Gastrocnemius medialis (tissue), 4 donors: Measurements from ENCODE around the gene RNU5B-1.

Source experiments
- POLR2A ChIP-seq, 2 donors: fragments of 450-650 bp; IDR thresholded peaks; one replicate each; pipeline ENCODE4 v1.6.1; 2017; ENCODE audit warnings: antibody characterized with exemption in 2 of 2, mild to moderate bottlenecking in 2 of 2, moderate library complexity in 2 of 2
- TF ChIP-seq, protein P1 (sequence below), 5 experiments: fragments of 450-650 bp in 3 of 5; fragments of 200-600 bp in 2 of 5; sonication (generic) in 2 of 5; IDR thresholded peaks in 4 of 5; conservative IDR thresholded peaks in 1 of 5; 1 replicate in 4 of 5; 2 replicates in 1 of 5; pipeline ENCODE4 v1.5.1; 2016 to 2019; ENCODE audit warnings: antibody characterized with exemption in 5 of 5, mild to moderate bottlenecking in 3 of 5, moderate library complexity in 3 of 5

- TF ChIP-seq, protein P1, sequence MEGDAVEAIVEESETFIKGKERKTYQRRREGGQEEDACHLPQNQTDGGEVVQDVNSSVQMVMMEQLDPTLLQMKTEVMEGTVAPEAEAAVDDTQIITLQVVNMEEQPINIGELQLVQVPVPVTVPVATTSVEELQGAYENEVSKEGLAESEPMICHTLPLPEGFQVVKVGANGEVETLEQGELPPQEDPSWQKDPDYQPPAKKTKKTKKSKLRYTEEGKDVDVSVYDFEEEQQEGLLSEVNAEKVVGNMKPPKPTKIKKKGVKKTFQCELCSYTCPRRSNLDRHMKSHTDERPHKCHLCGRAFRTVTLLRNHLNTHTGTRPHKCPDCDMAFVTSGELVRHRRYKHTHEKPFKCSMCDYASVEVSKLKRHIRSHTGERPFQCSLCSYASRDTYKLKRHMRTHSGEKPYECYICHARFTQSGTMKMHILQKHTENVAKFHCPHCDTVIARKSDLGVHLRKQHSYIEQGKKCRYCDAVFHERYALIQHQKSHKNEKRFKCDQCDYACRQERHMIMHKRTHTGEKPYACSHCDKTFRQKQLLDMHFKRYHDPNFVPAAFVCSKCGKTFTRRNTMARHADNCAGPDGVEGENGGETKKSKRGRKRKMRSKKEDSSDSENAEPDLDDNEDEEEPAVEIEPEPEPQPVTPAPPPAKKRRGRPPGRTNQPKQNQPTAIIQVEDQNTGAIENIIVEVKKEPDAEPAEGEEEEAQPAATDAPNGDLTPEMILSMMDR (IDR thresholded peaks at IDR 0.05 in 4 of 5, conservative IDR thresholded peaks at IDR 0.05 in 1 of 5) = peak; percentile 91 to 93 (median 93)
- no peak for TF ChIP-seq POLR2A (IDR thresholded peaks at IDR 0.05)
Measured at GRCh38 chr15:65318870-65319356, 14.4 kb downstream of the RNU5B-1 start.
